H9 (cell line): Measurements from ENCODE around the gene DDX46. TPM values are rescaled to one million over a fixed set of nuclear protein-coding genes. Genes with fewer than 3 reads are reported as not detected.

Experiments used
- DNase-seq: peaks from one replicate; pipeline ENCODE4 v3.0.0-alpha.2; 2017
- H2AFZ ChIP-seq: one replicate; pipeline ENCODE4 v1.6.1; 2013; ENCODE audit warnings: mild to moderate bottlenecking, low read length, control low read depth, moderate library complexity
- H2AK5ac ChIP-seq: 2 replicates; pipeline ENCODE4 v1.6.1; 2013; ENCODE audit warnings: low read length, control low read depth, mixed read lengths; ENCODE audit not compliant: insufficient read length
- H2BK120ac ChIP-seq: one replicate; pipeline ENCODE4 v1.6.1; 2013; ENCODE audit warnings: low read depth, mild to moderate bottlenecking, low read length, control low read depth, inconsistent platforms; ENCODE audit not compliant: poor library complexity, severe bottlenecking
- H2BK12ac ChIP-seq: 2 replicates; pipeline ENCODE4 v1.6.1; 2013; ENCODE audit warnings: low read length, control low read depth, mixed read lengths, low read depth; ENCODE audit not compliant: insufficient read length
- H2BK15ac ChIP-seq: 2 replicates; pipeline ENCODE4 v1.6.1; 2013; ENCODE audit warnings: low read depth, low read length, control low read depth
- H2BK20ac ChIP-seq: one replicate; pipeline ENCODE4 v1.6.1; 2013; ENCODE audit warnings: low read depth, mild to moderate bottlenecking, low read length, control low read depth, inconsistent platforms; ENCODE audit not compliant: poor library complexity, severe bottlenecking
- H2BK5ac ChIP-seq: 2 replicates; pipeline ENCODE4 v1.6.1; 2013; ENCODE audit warnings: low read length, control low read depth, mixed read lengths; ENCODE audit not compliant: insufficient read length
- H3K14ac ChIP-seq: 2 replicates; pipeline ENCODE4 v1.6.1; 2013; ENCODE audit warnings: low read length, control low read depth; ENCODE audit not compliant: insufficient read depth
- H3K18ac ChIP-seq: 2 replicates; pipeline ENCODE4 v1.6.1; 2013; ENCODE audit warnings: low read depth, mild to moderate bottlenecking, mixed read lengths, low read length, control low read depth; ENCODE audit not compliant: insufficient read length
- H3K23ac ChIP-seq: 2 replicates; pipeline ENCODE4 v1.6.1; 2013; ENCODE audit warnings: low read length, control low read depth, mixed read lengths, low read depth; ENCODE audit not compliant: insufficient read length
- H3K23me2 ChIP-seq: 2 replicates; pipeline ENCODE4 v1.6.1; 2013; ENCODE audit warnings: low read depth, mild to moderate bottlenecking, mixed read lengths, low read length, control low read depth; ENCODE audit not compliant: insufficient read length, poor library complexity, severe bottlenecking
- H3K27ac ChIP-seq: 2 replicates; pipeline ENCODE4 v1.5.1; 2013; ENCODE audit warnings: low read length, control low read depth, mixed read lengths, low read depth; ENCODE audit not compliant: insufficient read length
- H3K27me3 ChIP-seq: 2 replicates; pipeline ENCODE4 v1.6.1; 2013; ENCODE audit warnings: low read length, control low read depth, inconsistent platforms; ENCODE audit not compliant: insufficient read depth
- H3K4ac ChIP-seq: 2 replicates; pipeline ENCODE4 v1.6.1; 2013; ENCODE audit warnings: low read depth, mild to moderate bottlenecking, control low read depth, inconsistent platforms, low read length, moderate library complexity
- H3K4me1 ChIP-seq: 2 replicates; pipeline ENCODE4 v1.6.1; 2013; ENCODE audit warnings: low read length, control low read depth, inconsistent platforms; ENCODE audit not compliant: insufficient read depth
- H3K4me2 ChIP-seq: 2 replicates; pipeline ENCODE4 v1.6.1; 2013; ENCODE audit warnings: low read length, control low read depth, mixed read lengths; ENCODE audit not compliant: insufficient read length, insufficient read depth
- H3K56ac ChIP-seq: 2 replicates; pipeline ENCODE4 v1.6.1; 2013; ENCODE audit warnings: low read depth, mild to moderate bottlenecking, mixed read lengths, low read length, control low read depth; ENCODE audit not compliant: insufficient read length
- H3K79me1 ChIP-seq: 2 replicates; pipeline ENCODE4 v1.6.1; 2013; ENCODE audit warnings: low read depth, mild to moderate bottlenecking, moderate library complexity, low read length, control low read depth, inconsistent platforms; ENCODE audit not compliant: insufficient read depth, poor library complexity, severe bottlenecking
- H3K79me2 ChIP-seq: 2 replicates; pipeline ENCODE4 v1.6.1; 2013; ENCODE audit warnings: low read length, control low read depth, inconsistent platforms; ENCODE audit not compliant: insufficient read depth
- H3K9ac ChIP-seq: 2 replicates; pipeline ENCODE4 v1.6.1; 2013; ENCODE audit warnings: low read length, control low read depth, mixed read lengths; ENCODE audit not compliant: insufficient read length; ENCODE audit errors: extremely low read depth
- H3K9me3 ChIP-seq: one replicate; pipeline ENCODE4 v1.6.1; 2013; ENCODE audit warnings: low read depth, low read length, inconsistent platforms; ENCODE audit not compliant: control insufficient read depth
- H3T11ph ChIP-seq: one replicate; pipeline ENCODE4 v1.6.1; 2013; ENCODE audit warnings: mild to moderate bottlenecking, low read length, control low read depth, inconsistent platforms
- H4K20me1 ChIP-seq: one replicate; pipeline ENCODE4 v1.6.1; 2013; ENCODE audit not compliant: control insufficient read depth, insufficient read length, insufficient read depth
- H4K5ac ChIP-seq: 2 replicates; pipeline ENCODE4 v1.6.1; 2013; ENCODE audit warnings: low read depth, mild to moderate bottlenecking, mixed read lengths, low read length, control low read depth; ENCODE audit not compliant: insufficient read length
- H4K8ac ChIP-seq: replicated peaks from 2 replicates; pipeline ENCODE4 v1.6.1; 2013; ENCODE audit warnings: low read length, control low read depth, mixed read lengths, low read depth; ENCODE audit not compliant: insufficient read length
- H4K91ac ChIP-seq: 2 replicates; pipeline ENCODE4 v1.6.1; 2013; ENCODE audit warnings: low read depth, mild to moderate bottlenecking, moderate library complexity, mixed read lengths, low read length, control low read depth; ENCODE audit not compliant: insufficient read length
- H3K27ac Mint-ChIP-seq, 3 experiments: 2 replicates in 2 of 3; 3 replicates in 1 of 3; pipeline ENCODE4 v1.8.0; 2020 to 2021; ENCODE audit warnings: mixed read lengths in 3 of 3, mild to moderate bottlenecking in 1 of 3, moderate library complexity in 1 of 3
- H3K27me3 Mint-ChIP-seq: 2 replicates; pipeline ENCODE4 v1.8.0; 2021; ENCODE audit warnings: low read depth, mild to moderate bottlenecking, moderate library complexity, mixed read lengths
- H3K36me3 Mint-ChIP-seq, 3 experiments: 2 replicates in 2 of 3; 3 replicates in 1 of 3; pipeline ENCODE4 v1.8.0; 2020 to 2021; ENCODE audit warnings: low read depth in 3 of 3, mixed read lengths in 3 of 3; ENCODE audit not compliant: insufficient read depth in 1 of 3
- H3K4me1 Mint-ChIP-seq, 2 experiments: 2 replicates each; pipeline ENCODE4 v1.8.0; 2020; ENCODE audit warnings: mixed read lengths in 2 of 2
- H3K4me3 Mint-ChIP-seq, 2 experiments: 2 replicates in 1 of 2; 3 replicates in 1 of 2; pipeline ENCODE4 v1.8.0; 2020 to 2021; ENCODE audit warnings: mild to moderate bottlenecking in 2 of 2, mixed read lengths in 2 of 2, moderate library complexity in 1 of 2
- H3K9me3 Mint-ChIP-seq, 2 experiments: 2 replicates in 1 of 2; 3 replicates in 1 of 2; pipeline ENCODE4 v1.8.0; 2020; ENCODE audit warnings: mild to moderate bottlenecking in 2 of 2, mixed read lengths in 2 of 2, moderate library complexity in 1 of 2
- total RNA-seq: library from RNA; stranded (reverse); gene quantifications from 2 replicates; pipeline ENCODE4 v1.2.1, GENCODE V29; 2021
- TF ChIP-seq, protein P1 (sequence below): fragments of 200-600 bp; sonication (generic); conservative IDR thresholded peaks from 3 replicates; pipeline ENCODE4 v1.8.0; 2021; ENCODE audit warnings: antibody characterized with exemption, mild to moderate bottlenecking

Gene DDX46
- total RNA-seq, 1 experiment from 2014 or later = 90.3 TPM

- H3K4ac ChIP-seq = no peak overlapping the region
- TF ChIP-seq, protein P1, sequence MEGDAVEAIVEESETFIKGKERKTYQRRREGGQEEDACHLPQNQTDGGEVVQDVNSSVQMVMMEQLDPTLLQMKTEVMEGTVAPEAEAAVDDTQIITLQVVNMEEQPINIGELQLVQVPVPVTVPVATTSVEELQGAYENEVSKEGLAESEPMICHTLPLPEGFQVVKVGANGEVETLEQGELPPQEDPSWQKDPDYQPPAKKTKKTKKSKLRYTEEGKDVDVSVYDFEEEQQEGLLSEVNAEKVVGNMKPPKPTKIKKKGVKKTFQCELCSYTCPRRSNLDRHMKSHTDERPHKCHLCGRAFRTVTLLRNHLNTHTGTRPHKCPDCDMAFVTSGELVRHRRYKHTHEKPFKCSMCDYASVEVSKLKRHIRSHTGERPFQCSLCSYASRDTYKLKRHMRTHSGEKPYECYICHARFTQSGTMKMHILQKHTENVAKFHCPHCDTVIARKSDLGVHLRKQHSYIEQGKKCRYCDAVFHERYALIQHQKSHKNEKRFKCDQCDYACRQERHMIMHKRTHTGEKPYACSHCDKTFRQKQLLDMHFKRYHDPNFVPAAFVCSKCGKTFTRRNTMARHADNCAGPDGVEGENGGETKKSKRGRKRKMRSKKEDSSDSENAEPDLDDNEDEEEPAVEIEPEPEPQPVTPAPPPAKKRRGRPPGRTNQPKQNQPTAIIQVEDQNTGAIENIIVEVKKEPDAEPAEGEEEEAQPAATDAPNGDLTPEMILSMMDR = no peak
These were observed 55.2 kb downstream of the DDX46 start for GRCh38 chr5:134813827-134814226.

More at GRCh38 chr5:134813827-134814226, 55.2 kb downstream of the DDX46 start:
- Histone ChIP-seq H4K8ac (no peak overlapping the region), H3K4me1 (no peaks in the 10 kb centered on the region), H3K23ac (no peak overlapping the region), H2BK15ac (no peak overlapping the region), H3K56ac (no peak overlapping the region), H3K27me3 (no peaks in the 10 kb centered on the region), H2BK5ac (no peak overlapping the region), H2AK5ac (no peak overlapping the region), H3T11ph (no peak overlapping the region), H2BK120ac (no peak overlapping the region), H2BK20ac (no peak overlapping the region), H4K91ac (no peak overlapping the region), H3K4me2 (no peak overlapping the region), H3K9ac (no peak overlapping the region), H4K20me1 (no peaks in the 10 kb centered on the region), H3K23me2 (no peaks in the 10 kb centered on the region), H3K18ac (no peak overlapping the region), H3K9me3 (no peaks in the 10 kb centered on the region), H2AFZ (no peak overlapping the region), H3K79me1 (peaks cover 3% of the 10 kb centered on the region), H4K5ac (no peak overlapping the region), H3K27ac (no peak overlapping the region), H3K79me2 (no peaks in the 10 kb centered on the region), H3K14ac (no peak overlapping the region), H2BK12ac (no peak overlapping the region)
- H3K9me3 Mint-ChIP-seq = no peaks in the 10 kb centered on the region
- DNase-seq = no peak
- no peak overlapping the region for H3K4me3 Mint-ChIP-seq
- H3K4me1 Mint-ChIP-seq = no peaks in the 10 kb centered on the region
- no peaks in the 10 kb centered on the region for H3K27me3 Mint-ChIP-seq
- peaks cover 35 to 69% (median 64%) of the 10 kb centered on the region in 3 experiments; a peak in 6 of 7 replicates for H3K36me3 Mint-ChIP-seq
- H3K27ac Mint-ChIP-seq = no peak overlapping the region
